NK-92 (cell line): ENCODE measurements around the gene MOB3A.

Experiments used
- DNase-seq: peaks from one replicate; lab custom pipeline; 2025; ENCODE audit not compliant: unreplicated experiment; lab: John Stamatoyannopoulos, UW

Gene MOB3A

DNA sequence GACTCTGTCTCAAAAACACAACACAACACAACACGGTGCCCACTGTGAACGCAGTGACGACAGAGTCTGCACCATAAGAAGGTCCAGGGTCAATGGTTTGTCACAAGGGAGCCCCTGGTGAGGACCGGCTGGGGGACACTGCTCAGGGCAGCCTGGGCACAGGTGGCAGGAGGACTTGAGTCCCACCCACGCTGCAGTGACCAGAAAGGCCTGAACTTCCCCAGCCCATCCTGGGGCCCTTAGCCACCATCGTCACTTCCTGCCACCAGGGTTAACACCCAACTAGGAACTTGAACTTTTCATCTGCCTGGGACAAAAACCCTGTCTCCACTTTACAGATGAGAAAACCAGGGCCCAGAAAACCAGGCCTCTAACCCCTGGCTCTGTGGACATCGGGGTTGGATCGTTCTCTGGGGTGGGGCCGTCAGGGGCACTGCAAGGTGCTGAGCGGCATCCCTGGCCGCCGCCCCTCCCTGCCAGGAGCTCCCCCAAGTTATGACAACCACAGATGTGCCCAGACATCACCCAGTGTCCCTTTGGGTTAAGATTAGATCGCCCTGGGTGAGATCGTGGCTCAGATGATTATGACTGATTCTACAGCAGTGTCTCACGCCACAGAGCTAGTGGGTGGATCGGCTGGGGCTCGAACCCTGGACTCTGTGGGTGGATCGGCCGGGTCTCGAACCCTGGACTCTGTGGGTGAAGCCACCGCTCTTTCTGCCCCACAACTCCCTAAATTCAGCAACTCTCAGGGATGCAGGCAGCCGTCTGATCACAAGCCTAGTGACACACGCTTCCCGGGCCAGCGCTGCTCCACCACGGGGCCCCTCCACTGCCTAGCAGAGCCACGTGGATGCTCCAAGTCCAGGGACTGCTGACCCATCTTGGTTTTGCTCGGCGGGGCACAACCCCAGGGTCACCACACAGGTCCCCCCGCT, 14.0 kb downstream of the MOB3A start:
- no peak for DNase-seq

DNA sequence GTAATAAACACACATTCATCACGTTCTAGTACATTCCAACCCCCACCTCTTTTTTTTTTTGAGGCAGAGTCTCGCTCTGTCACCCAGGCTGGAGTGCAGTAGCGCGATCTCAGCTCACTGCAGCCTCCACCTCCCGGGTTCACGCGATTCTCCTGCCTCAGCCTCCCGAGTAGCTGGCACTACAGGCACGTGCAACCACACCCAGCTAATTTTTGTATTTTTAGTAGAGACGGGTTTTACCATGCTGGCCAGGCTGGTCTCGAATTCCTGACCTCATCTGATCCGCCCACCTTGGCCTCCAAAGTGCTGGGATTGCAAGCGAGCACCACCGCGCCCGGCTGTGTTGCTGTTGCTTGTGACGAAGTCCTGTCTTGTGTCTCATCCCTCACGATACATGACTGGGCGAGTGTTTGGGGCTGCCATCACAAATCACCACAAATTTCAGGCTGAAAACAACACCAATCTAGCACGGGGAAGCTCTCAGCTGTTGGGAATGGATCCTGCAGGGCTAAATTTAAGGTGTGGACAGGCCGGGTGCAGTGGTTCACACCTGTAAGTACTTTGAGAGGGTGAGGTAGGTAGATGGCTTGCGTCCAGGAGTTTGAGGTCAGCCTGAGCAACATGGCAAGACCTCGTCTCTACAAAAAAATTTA, 15.7 kb downstream of the MOB3A start:
- DNase-seq = no peak

DNA sequence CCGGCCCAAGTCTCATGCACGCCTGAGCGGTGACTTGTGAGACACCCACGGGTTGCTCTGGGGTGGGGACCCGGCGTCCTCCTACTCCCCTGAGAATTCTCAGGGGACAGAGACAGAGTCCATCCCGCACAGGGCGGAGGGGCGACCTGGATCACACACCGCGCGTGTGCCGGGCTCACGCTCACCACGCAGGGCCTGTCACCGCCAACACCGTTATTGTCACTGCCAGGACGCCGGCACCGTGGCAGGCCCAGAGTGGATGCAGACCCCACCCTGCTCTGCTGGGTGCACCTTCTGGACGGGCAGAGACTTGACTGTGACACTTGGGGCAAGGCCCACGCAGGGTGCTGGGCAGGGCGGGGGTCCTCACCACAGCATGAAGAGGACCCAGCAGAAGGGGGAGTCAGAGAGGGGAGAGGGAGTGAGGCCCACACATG, 16.2 kb downstream of the MOB3A start:
- DNase-seq = no peak

DNA sequence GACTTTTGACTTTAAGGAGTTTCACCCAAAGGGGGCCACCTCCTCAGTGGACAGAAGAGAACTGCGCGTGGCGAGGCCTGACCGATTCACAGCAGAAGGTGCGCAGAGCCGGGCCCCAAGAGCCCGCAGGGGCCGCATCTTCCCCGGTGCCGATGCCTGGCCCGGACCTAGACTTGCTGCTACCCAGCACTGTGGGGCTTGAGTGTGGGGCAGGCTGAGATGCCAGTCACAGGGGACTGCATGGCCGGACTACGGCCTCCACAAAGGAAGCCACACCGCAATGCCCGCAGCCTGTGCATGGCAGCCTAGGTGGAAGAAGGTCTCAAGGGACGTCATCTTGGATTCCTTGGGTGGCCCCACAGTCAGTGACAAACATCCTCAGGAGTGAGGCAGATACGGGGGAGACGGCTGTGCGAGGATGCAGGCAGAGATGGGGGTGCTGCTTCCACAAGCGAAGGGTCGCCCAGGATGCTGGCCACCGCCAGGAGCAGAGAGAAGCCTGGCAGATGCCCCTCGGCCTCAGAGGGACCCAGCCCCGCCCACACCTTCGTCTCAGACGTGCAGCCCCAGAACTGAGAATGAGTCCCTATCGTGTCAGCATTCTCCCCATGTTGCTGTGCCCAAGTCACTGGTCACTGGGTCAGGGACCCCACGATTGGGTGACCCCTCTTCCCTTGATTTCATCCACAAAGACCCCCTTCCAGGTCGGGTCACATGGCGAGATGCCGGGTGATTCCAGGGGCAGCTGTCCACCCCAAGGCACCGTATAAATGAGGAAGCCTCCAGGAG, 16.9 kb downstream of the MOB3A start:
- no peak for DNase-seq

DNA sequence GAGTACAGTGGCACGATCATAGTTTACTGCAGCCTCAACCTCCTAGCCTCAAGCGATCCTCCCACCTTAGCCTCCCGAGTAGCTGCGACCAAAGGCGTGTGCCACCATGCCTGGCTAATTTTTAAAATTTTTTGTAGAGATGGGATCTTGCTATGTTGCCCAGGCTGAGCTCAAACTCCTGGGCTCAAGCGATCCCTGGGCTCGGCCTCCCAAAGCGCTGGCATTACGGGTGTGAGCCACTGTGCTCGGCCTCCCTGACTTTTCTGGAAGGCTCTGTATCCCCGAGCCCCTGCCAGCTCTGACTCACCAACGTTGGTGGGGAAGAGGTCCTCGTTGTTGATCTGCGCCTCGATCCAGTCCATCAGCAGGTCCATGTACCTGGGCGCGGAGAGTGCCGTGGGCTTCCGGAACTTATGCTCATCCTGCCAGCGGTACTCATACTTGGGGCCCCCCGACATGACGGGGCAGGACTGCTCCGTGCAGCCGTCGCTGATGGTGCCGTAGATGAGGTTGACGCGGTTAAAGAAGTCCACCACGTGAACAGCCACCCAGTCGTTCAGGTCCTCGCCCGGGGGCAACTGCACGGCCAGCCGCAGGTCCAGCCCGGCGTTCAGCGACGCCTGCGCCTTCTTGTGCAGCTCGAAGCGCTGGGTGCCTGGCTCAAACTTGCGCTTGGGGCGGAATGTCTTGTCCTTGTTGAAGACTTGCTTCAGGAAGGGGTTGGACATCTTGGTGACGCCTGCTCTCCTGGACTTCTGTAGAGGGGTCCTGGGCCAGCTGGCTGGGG, 18.1 kb downstream of the MOB3A start:
- no peak for DNase-seq

DNA sequence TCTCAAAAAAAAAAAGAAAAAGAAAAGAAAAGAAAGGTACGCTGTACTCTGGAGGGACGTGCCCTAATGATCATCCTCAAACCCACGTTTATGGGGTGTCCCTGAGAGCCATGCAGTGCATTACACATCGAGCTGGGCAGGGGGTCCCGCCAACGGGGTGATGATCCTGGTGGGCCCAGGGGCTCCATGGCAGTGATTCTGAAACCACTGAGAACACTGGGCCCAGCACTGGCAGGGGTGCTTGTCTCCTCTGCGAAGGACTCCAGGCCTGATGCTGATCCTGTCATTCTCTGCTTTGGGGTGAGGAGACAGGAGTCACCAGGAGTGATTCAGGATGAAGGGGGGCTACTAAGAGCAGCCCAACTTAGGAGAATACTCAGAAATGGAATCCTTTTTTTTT, 18.7 kb downstream of the MOB3A start:
- DNase-seq = no peak

DNA sequence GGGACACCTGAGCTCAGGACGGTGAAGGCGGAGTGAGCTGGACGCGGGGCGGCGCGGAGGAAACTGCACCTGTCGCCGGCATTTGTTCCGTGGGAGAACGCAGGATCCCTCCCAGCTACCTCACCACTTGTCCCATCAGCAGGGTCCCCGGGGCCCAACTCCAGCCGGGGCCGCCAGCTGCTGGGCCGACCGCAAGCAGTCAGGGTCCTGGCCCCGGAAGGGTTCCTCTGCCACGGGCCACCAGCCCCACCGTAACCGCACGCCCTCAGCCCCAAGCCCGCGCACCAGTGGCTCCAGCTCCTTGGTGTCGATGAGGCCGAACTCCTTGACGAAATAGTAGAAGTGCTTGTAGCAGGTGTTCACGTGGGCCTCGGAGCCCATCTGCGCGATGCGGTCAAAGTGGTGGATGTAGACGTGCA, 19.6 kb downstream of the MOB3A start:
- no peak for DNase-seq

DNA sequence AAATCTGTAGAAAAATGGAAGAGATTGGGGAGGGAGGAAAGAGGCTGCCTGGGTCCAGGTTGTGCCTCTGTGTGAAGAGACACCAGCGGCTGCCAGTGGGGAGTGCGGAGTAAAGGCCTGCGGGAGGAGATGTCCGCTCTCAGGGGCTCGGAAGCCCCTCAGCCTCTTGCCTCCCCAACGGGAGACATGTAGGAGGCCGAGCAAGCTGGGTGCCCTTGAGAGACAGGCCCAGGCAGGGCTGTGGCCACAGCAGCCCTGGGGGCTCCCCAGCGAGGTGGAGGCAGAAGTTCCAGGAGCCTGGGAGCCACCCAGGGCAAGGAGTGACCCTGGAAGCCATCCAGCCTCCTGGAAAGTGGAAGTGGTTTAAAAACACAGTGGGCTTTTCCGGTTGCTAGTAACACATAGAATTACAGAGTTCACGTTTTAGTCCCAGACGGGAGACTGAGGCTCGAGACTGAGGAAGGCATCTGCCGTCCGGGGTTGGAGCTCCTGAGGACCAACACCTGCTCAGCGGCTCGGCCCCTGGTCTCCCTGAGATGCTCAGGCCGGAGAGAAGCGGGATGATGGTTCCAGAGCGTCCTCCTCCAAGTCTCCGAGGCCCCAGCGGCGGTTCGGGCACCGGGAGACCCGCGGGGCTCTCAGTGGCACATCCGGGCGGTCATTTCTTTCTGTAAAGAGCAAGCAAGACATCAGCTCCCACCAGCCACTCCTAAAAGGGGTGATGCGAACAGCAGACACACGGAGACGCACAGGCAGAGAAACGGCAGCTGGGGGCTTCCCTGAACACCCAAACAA, 23.2 kb downstream of the MOB3A start:
- DNase-seq = no peak

DNA sequence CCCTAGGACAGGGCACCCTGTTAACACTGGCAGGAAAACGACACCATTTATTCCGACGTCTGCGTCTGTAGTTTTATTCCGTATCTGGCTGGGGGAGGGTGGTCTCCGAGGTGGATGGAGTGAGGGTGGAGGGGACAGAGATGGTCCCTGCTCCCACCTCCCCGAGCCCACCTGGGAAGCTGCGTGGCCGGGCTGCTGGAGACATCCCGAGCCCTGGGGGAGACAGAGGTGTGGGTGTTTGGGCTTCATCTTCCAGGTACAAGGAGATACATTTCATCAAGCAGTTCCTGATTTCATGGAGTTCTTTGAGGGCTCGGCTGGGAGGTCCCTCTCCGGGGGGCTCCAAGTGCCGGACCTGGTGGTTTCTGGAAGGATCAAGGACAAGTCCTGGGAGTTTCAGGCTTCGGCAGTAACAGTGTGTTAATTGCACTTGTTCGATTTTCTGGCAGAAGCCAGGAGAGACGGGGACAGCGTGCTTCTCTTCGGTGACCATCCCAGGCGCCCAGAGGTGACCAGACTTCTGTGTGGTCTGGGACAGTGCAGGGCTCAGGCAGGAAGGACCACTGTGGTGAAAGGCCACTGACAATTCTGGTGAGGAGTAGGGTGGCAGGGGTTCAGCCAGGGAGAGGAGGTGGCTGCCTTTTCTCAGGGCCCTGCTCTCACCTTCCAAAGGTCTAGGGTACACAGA, 25.0 kb downstream of the MOB3A start:
- DNase-seq = no peak

DNA sequence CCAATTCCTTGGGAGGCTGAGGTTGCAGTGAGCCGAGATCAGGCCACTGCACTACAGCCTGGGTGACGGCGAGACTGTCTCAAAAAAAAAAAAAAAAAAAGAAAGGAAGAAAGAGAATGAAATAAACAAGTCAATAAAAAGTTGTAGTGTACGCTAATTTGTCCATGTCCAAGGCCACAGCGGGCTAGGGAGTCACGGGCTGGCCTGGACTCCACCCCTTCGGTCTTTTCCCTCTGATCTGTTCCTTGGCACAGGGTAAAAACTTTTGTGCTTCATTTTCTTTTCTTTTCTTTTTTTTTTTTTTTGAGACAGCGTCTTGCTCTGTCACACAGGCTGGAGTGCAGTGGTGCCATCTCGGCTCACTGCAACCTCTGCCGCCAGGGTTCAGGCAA, 25.7 kb downstream of the MOB3A start:
- no peak for DNase-seq

DNA sequence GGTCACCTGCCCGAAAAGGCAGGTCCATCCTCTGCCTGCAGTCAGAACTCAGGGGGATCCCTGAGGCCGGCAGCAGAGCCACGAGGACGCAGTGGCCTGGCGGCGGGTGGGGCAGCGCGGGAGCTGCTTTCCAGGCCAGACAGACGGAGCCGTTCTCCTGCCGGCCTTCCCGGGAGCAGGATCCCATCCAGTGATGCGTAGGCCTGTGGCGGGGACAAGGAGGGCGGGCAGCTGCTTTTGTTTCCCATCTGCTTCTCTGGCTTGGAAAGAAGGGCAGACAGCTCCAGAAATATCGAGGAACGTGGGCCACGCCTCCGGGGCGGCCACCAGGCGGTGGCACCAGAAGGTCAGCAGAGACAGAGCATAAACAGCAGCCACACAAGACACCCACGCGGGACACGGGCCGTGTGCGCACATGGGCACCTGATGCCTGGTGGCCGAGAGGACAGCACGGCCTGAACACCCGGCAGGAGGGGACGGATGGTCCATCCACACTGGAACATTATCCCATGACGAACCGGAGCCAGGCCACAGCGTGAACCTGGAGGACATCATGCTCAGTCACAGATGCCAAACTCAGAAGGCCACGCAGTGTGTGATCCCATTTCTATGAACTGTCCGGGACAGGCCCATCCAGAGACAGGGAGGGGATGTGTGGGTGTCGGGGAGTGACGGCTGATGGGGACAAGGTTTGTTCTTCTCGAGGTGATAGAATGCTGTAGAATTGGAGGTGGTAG, 31.2 kb downstream of the MOB3A start:
- DNase-seq = no peak

DNA sequence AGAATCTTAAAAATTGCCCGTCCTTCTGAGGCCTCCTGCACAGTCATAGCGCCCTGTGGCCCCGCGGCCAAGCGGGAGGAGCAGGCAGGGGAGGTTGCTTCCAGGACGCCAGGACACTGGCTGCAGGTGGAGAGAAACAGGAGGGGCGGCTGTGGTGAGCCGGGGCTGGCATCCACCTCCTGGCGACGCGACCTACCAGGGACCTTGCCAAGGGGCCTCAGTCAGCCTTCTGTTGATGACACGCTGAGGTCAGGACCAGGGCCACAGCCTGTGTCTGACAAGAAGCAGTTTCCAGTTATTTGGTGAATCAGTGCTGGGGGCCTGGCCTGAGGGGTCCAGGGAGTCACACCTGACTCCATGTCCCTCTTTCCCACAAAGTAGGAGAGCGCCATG, 31.7 kb downstream of the MOB3A start:
- no peak for DNase-seq

DNA sequence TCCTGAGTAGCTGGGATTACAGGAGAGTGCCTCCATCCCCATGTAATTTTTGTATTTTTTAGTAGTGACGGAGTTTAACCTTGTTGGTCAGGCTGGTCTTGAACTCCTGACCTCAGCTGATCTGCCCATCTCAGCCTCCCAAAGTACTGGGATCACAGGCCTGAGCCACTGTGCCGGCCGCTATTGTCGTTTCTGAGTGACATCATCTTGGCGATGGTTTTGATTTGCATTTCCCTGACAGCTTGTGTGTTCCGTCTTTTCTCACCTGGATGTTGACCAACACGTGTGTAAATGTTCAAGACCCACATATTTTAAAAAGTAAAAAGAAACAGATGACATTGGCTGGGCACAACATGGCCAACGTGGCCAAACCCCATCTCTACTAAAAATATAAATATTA, 32.3 kb downstream of the MOB3A start:
- DNase-seq = no peak

DNA sequence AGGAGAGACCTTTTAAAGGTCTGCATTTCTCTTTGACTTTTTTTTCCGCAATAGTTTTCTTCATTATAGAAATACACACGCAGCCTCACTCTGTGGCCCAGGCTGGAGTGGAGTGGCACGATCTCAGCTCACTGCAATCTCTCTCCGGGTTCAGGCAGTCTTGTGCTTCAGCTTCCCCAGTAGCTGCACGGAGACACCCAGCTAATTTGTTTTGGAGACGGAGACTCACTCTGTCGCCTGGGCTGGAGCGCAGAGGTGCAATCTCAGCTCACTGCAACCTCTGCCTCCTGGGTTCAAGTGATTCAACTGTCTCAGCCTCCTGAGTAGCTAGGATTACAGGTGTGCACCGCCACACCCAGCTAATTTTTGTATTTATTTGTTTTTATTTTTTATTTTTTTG, 33.4 kb downstream of the MOB3A start:
- no peak for DNase-seq

DNA sequence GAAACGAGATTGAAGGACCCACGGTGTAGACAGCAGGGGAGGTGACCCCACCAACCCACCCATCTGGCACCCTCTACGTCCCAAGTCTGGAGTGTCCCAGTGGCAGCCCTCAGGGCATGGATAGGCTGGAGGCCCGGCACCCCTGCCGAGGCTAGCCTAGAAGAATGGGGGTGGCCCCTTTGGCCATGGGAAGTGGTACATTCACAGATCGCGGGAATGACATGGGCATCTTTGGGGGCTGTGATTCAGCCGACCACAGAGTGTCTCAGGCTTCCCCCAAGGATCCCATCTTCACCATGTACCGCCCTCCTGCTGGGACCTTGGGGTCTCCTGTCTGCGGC, 33.8 kb downstream of the MOB3A start:
- DNase-seq = no peak

DNA sequence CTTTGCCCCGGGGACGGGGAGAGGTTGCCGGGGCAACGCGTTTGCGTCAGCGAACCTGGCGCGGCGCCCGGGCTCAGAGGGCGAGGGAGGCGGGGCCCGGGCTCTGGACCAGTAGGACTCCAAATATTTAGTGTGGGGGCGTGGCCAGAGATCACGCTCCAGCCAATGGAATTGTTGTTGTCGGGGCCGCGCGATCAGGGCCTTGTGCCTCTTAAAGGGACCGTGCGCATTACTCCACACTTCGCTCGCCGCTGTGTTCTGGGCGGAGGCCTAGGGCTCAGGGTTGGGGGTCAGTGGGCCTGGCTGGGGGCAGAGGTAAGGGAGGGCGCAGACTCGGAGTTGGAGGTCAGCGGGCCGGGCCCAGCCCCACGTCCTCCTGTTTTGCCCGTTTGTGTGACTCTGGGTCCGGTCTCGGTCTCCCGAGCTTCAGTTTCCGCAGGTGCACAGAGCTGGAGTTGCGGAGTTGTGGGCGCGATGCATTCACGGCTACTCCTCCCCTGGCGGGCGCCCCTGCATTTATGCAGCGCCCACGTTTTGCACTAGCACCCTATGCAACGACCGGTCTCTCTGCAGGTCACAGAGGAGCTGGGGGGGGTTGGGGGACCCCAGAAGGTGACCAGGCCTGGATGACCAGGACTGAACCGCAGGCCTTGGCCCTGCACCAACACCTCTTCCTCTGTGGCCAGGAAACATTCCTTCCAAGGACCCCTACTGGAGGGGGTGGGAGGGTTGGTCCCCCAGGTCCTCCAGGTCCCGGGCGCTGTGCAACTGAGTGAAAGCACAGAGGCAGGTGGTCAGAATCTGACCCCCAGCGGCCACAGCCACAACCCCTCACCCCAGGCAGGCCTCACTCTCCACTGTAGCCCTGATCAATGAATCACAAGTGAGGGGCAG, 34.4 kb downstream of the MOB3A start:
- DNase-seq = peak; percentile 97

DNA sequence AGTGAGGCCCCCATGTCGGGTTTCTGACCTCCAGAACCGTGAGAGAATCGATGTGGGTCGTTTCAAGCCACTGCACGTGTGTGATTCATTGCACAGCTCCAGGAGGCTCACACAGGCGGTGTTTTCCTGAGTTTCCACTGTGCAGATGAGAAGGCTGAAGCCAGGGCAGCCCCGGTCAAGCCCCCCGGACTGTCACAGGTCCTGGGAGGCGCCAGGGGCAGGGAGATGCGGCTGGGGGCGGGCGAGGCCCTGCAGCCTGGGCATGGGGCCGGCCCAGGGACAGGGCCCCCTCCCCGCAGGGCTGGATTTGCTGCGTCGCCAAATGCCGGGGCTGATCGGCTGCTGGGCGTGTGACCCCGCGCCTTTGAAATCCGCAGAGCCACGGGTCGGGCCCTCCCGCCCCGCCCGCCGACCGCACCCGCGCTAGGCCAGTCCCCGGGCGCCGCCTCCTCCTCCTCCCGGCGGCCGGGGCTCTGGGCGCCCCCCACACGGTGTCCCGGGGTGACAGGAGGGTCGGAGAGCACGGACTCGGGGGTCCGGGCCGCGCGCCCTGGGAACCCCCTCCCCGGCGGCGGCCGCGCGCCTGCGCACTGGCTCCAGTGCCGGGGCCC, 35.1 kb downstream of the MOB3A start:
- DNase-seq = no peak
